Liver (tissue), 9 donors: ENCODE data around the gene CNOT10. TPM values are rescaled to one million over a fixed set of nuclear protein-coding genes. Genes with fewer than 3 reads are reported as not detected.

Experiments
- DNase-seq: peaks from one replicate; pipeline ENCODE4 v3.0.0-alpha.2; 2017; ENCODE audit warnings: low spot score
- H3K27ac ChIP-seq, 2 donors: one replicate each; pipeline ENCODE4 v1.7.0; 2013; ENCODE audit warnings: inconsistent platforms in 2 of 2, low read length in 2 of 2, control low read depth in 1 of 2, low read depth in 1 of 2, mild to moderate bottlenecking in 1 of 2
- H3K27me3 ChIP-seq, 4 donors: one replicate each; pipeline versions ENCODE4 v1.6.1 to v1.7.0; 2013; ENCODE audit warnings: low read length in 3 of 4, inconsistent platforms in 1 of 4, mild to moderate bottlenecking in 1 of 4, moderate library complexity in 1 of 4; ENCODE audit not compliant: control insufficient read depth in 4 of 4, insufficient read depth in 4 of 4
- H3K36me3 ChIP-seq, 4 donors: one replicate each; pipeline versions ENCODE4 v1.6.1 to v1.7.0; 2013; ENCODE audit warnings: low read length in 3 of 4, mild to moderate bottlenecking in 3 of 4, low read depth in 1 of 4, moderate library complexity in 1 of 4; ENCODE audit not compliant: control insufficient read depth in 4 of 4, insufficient read depth in 3 of 4
- H3K4me1 ChIP-seq, 4 donors: one replicate each; pipeline versions ENCODE4 v1.6.1 to v1.7.0; 2013; ENCODE audit warnings: low read length in 3 of 4, mild to moderate bottlenecking in 3 of 4, moderate library complexity in 1 of 4; ENCODE audit not compliant: control insufficient read depth in 4 of 4, insufficient read depth in 4 of 4
- H3K4me3 ChIP-seq, 3 donors: one replicate each; pipeline versions ENCODE4 v1.6.1 to v1.7.0; 2013; ENCODE audit warnings: low read length in 3 of 3, control low read depth in 1 of 3, low read depth in 1 of 3, mild to moderate bottlenecking in 1 of 3
- H3K9ac ChIP-seq, 2 donors: one replicate each; pipeline ENCODE4 v1.7.0; 2013; ENCODE audit warnings: low read length in 2 of 2, mild to moderate bottlenecking in 2 of 2, moderate library complexity in 2 of 2, control low read depth in 1 of 2, low read depth in 1 of 2
- H3K9me3 ChIP-seq, 4 donors: one replicate each; pipeline versions ENCODE4 v1.6.1 to v1.7.0; 2013; ENCODE audit warnings: low read length in 3 of 4; ENCODE audit not compliant: control insufficient read depth in 4 of 4
- ATF3 ChIP-seq: IDR thresholded peaks from 2 replicates; pipeline ENCODE4 v1.6.1; 2016; ENCODE audit warnings: antibody characterized with exemption
- CTCF ChIP-seq: fragments of 150-350 bp; IDR thresholded peaks from 2 replicates; pipeline ENCODE4 v1.5.1; 2017; ENCODE audit warnings: improper control_type of control experiment, low read depth, low read length; ENCODE audit not compliant: missing input control
- EGR1 ChIP-seq, 2 donors: IDR thresholded peaks; 2 replicates each; pipeline ENCODE4 v1.6.1; 2016 to 2018; ENCODE audit warnings: antibody characterized with exemption in 2 of 2, low read depth in 2 of 2
- FOXA1 ChIP-seq: IDR thresholded peaks from 2 replicates; pipeline ENCODE4 v1.6.1; 2016; ENCODE audit warnings: antibody characterized with exemption
- FOXA2 ChIP-seq: IDR thresholded peaks from 2 replicates; pipeline ENCODE4 v1.6.1; 2016; ENCODE audit warnings: antibody characterized with exemption
- GABPA ChIP-seq, 2 donors: IDR thresholded peaks in 1 of 2; conservative IDR thresholded peaks in 1 of 2; 2 replicates each; pipeline ENCODE4 v1.6.1; 2016; ENCODE audit warnings: antibody characterized with exemption in 2 of 2, mild to moderate bottlenecking in 1 of 2, moderate library complexity in 1 of 2
- HNF4A ChIP-seq, 2 donors: conservative IDR thresholded peaks; 2 replicates each; pipeline ENCODE4 v1.6.1; 2016; ENCODE audit warnings: antibody characterized with exemption in 2 of 2, mild to moderate bottlenecking in 2 of 2
- HNF4G ChIP-seq: IDR thresholded peaks from 2 replicates; pipeline ENCODE4 v1.6.1; 2016; ENCODE audit warnings: antibody characterized with exemption
- JUND ChIP-seq, 2 donors: IDR thresholded peaks; 2 replicates each; pipeline ENCODE4 v1.6.1; 2016; ENCODE audit warnings: antibody characterized with exemption in 2 of 2
- MAX ChIP-seq: IDR thresholded peaks from 2 replicates; pipeline ENCODE4 v1.6.1; 2016; ENCODE audit warnings: antibody characterized with exemption
- NR2F2 ChIP-seq: IDR thresholded peaks from 2 replicates; pipeline ENCODE4 v1.6.1; 2016; ENCODE audit warnings: antibody characterized with exemption
- RAD21 ChIP-seq, 2 donors: IDR thresholded peaks; 2 replicates each; pipeline ENCODE4 v1.6.1; 2016; ENCODE audit warnings: antibody characterized with exemption in 2 of 2, mild to moderate bottlenecking in 2 of 2
- REST ChIP-seq: IDR thresholded peaks from 2 replicates; pipeline ENCODE4 v1.6.1; 2016; ENCODE audit warnings: antibody characterized with exemption, mild to moderate bottlenecking
- RXRA ChIP-seq, 2 donors: IDR thresholded peaks; 2 replicates each; pipeline ENCODE4 v1.6.1; 2017 to 2018; ENCODE audit warnings: antibody characterized with exemption in 2 of 2, mild to moderate bottlenecking in 1 of 2
- SP1 ChIP-seq: IDR thresholded peaks from 2 replicates; pipeline ENCODE4 v1.6.1; 2018; ENCODE audit warnings: antibody characterized with exemption, mild to moderate bottlenecking
- TAF1 ChIP-seq: conservative IDR thresholded peaks from 2 replicates; pipeline ENCODE4 v1.6.1; 2016; ENCODE audit warnings: antibody characterized with exemption, mild to moderate bottlenecking
- YY1 ChIP-seq: IDR thresholded peaks from 2 replicates; pipeline ENCODE4 v1.6.1; 2016; ENCODE audit warnings: antibody characterized with exemption, mild to moderate bottlenecking
- ZBTB33 ChIP-seq: IDR thresholded peaks from 2 replicates; pipeline ENCODE4 v1.6.1; 2016; ENCODE audit warnings: antibody characterized with exemption
- WGBS: extraction: QIAGEN DNeasy Blood & Tissue Kit; methylation state at CpG from one replicate; pipeline ENCODE4 v1.1.7; 2013; 5-methylcytosine and 5-hydroxymethylcytosine counted together
- polyA plus RNA-seq, 2 donors: library from polyadenylated mRNA; stranded (reverse) in 1 of 2; unstranded in 1 of 2; fragments of 200-250 nt in 1 of 2; fragments of >200 nt in 1 of 2; fragmentation: Nextera tagmentation in 1 of 2; extraction: Ambion mirVana in 1 of 2; gene quantifications; one replicate each; pipeline versions ENCODE4 v1.2.1 to v1.2.3, GENCODE V29; 2013 to 2015
- total RNA-seq, 2 donors: library from RNA; depleted of rRNA; stranded (reverse); fragments of >200 nt; gene quantifications; one replicate each; pipeline ENCODE4 v1.2.3, GENCODE V29; 2014
- donor health status: healthy.
- donor health status: healthy.
- donor health status: healthy.
- donor health status: healthy.
- donor health status: healthy.

The CNOT10 gene
- total and polyA plus RNA-seq, 4 donors: 6.7 to 19.6 (median 11.1) TPM

DNA sequence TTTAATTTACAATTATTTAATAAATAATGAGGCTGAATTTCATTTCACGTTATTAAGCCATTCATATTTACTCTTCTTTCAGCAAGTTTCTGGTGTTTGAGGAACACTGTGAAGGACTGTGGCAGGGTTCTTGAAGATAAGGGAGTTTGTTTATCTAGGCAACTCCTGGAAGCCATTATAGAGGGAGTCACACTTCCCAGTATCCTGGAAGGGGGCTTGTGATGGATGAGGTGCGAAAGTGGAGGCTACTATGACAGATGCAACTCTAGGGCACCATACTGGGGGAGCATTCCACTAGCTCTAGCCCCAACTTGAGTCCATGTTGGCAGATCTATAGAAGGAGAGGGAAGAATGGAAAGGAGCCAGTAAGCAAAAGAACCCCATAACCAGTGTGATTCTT lies 14.4 kb downstream of the CNOT10 start:
- H3K4me3 ChIP-seq: no peak overlapping the region
- peaks cover 0 to 1% (median 0%) of the 10 kb centered on the region in 4 donors for H3K36me3 ChIP-seq
- no peak for DNase-seq
- whole genome bisulfite sequencing: 88% methylated on average over 2 of the region's 2 CpGs
- H3K9me3 ChIP-seq: no peaks in the 10 kb centered on the region
- H3K27ac ChIP-seq: no peak overlapping the region
- no peaks in the 10 kb centered on the region for H3K27me3 ChIP-seq
- TF ChIP-seq YY1 (no peak), EGR1 (IDR thresholded peaks at IDR 0.05; ENCODE audit: low read depth in 2 of 2) (no peak), GABPA (IDR thresholded peaks at IDR 0.05 in 1 of 2, conservative IDR thresholded peaks at IDR 0.05 in 1 of 2) (no peak), HNF4G (no peak), FOXA2 (no peak), ATF3 (no peak), TAF1 (no peak), ZBTB33 (no peak), JUND (IDR thresholded peaks at IDR 0.05) (no peak), CTCF (no peak), RXRA (IDR thresholded peaks at IDR 0.05) (no peak), FOXA1 (no peak), NR2F2 (no peak), SP1 (no peak), HNF4A (conservative IDR thresholded peaks at IDR 0.05) (no peak), MAX (no peak), REST (no peak), RAD21 (IDR thresholded peaks at IDR 0.05) (no peak)
- H3K9ac ChIP-seq: no peak overlapping the region
- H3K4me1 ChIP-seq: no peaks in the 10 kb centered on the region
